ENCODE measurements around the gene MVB12A.

Gene MVB12A

GRCh38 chr19:17419621-17420474 lies at the start of gene MVB12A:
Gene MVB12A, plus strand, starts transcription at chr19:17420047. Its CDS starts 89 bp downstream, at chr19:17420136.
- peak; percentile 96 to 97 for DNase-seq

- DNase-seq = no peak
Measured at GRCh38 chr19:17376935-17377600, 42.8 kb upstream of the MVB12A start, which contains the start of gene PLVAP. Gene PLVAP, minus strand, starts transcription at chr19:17377342. Its CDS starts 54 bp downstream, at chr19:17377288.

GRCh38 chr19:17378271-17378670 lies 41.6 kb upstream of the MVB12A start:
- DNase-seq = no peak

- DNase-seq = no peak
Measured at GRCh38 chr19:17379221-17379631, 40.6 kb upstream of the MVB12A start.

GRCh38 chr19:17380426-17381138 lies 39.3 kb upstream of the MVB12A start:
- no peak for DNase-seq

- DNase-seq = peak in 1 of 2 donors; percentile 71
Measured at GRCh38 chr19:17385878-17386611, 33.8 kb upstream of the MVB12A start.

GRCh38 chr19:17389288-17389687 lies 30.6 kb upstream of the MVB12A start:
- no peak for DNase-seq

- DNase-seq = no peak
Measured at GRCh38 chr19:17389957-17390664, 29.7 kb upstream of the MVB12A start.

GRCh38 chr19:17390665-17391370 lies 29.0 kb upstream of the MVB12A start:
- peak; percentile 86 to 92 for DNase-seq

GRCh38 chr19:17391371-17392151 lies 28.3 kb upstream of the MVB12A start:
- peak; percentile 30 to 33 for DNase-seq

GRCh38 chr19:17393002-17393401 lies 26.8 kb upstream of the MVB12A start:
- DNase-seq = no peak

- no peak for DNase-seq
Measured at GRCh38 chr19:17393914-17394313, 25.9 kb upstream of the MVB12A start, which contains the start of gene CCDC194. Gene CCDC194, minus strand, starts transcription at chr19:17394196. Its CDS starts 38 bp downstream, at chr19:17394158.

GRCh38 chr19:17394891-17395415 lies 24.9 kb upstream of the MVB12A start:
- peak; percentile 37 to 40 for DNase-seq

- no peak for DNase-seq
Measured at GRCh38 chr19:17398902-17399527, 20.8 kb upstream of the MVB12A start.

GRCh38 chr19:17401628-17402027 lies 18.2 kb upstream of the MVB12A start:
- DNase-seq = no peak

GRCh38 chr19:17402982-17403855 lies 16.6 kb upstream of the MVB12A start:
- peak in 1 of 2 donors; percentile 62 for DNase-seq

- no peak for DNase-seq
Measured at GRCh38 chr19:17404015-17404414, 15.8 kb upstream of the MVB12A start.

GRCh38 chr19:17404621-17405249 lies 15.1 kb upstream of the MVB12A start:
- DNase-seq = peak in 1 of 2 donors; percentile 29
